Suprapubic skin (tissue), 4 donors: Measurements from ENCODE around the gene RUFY1. TPM values are rescaled to one million over a fixed set of nuclear protein-coding genes. Genes with fewer than 3 reads are reported as not detected.
"Not testable (repeated sequence)": the region's sequence is repeated elsewhere in the genome, so short reads cannot be mapped to it uniquely, and the experiment has no call there.

Source experiments
- DNase-seq, 2 donors: peaks; one replicate each; pipeline ENCODE4 v3.0.0-alpha.2; 2019; ENCODE audit warnings: low spot score in 2 of 2
- H3K27ac ChIP-seq: fragments of 200-600 bp; sonication (generic); one replicate; pipeline ENCODE4 v1.5.1; 2019
- H3K27me3 ChIP-seq: fragments of 200-600 bp; sonication (generic); one replicate; pipeline ENCODE4 v1.5.1; 2019
- H3K36me3 ChIP-seq: fragments of 200-600 bp; sonication (generic); one replicate; pipeline ENCODE4 v1.5.1; 2019
- H3K4me1 ChIP-seq: fragments of 200-600 bp; sonication (generic); one replicate; pipeline ENCODE4 v1.5.1; 2019
- H3K4me3 ChIP-seq: fragments of 200-600 bp; sonication (generic); one replicate; pipeline ENCODE4 v1.5.1; 2019; ENCODE audit warnings: mild to moderate bottlenecking
- H3K9me3 ChIP-seq: fragments of 200-600 bp; sonication (generic); one replicate; pipeline ENCODE4 v1.5.1; 2019
- EP300 ChIP-seq: sonication (generic); formaldehyde crosslinking; IDR thresholded peaks from one replicate; pipeline ENCODE4 v1.6.1; 2017; ENCODE audit warnings: antibody characterized with exemption
- POLR2A ChIP-seq, 2 donors: fragments of 450-650 bp; IDR thresholded peaks; one replicate each; pipeline ENCODE4 v1.6.1; 2017; ENCODE audit warnings: antibody characterized with exemption in 2 of 2, mild to moderate bottlenecking in 2 of 2, moderate library complexity in 2 of 2
- POLR2AphosphoS5 ChIP-seq, 3 donors: sonication (generic); formaldehyde crosslinking; IDR thresholded peaks; one replicate each; pipeline ENCODE4 v1.6.1; 2017; ENCODE audit warnings: antibody characterized with exemption in 3 of 3
- WGBS: methylation state at CpG from one replicate; pipeline ENCODE4 v1.1.5; 2018; 5-methylcytosine and 5-hydroxymethylcytosine counted together
- total RNA-seq, 4 donors: library from RNA; depleted of rRNA; stranded (reverse); fragments of >200 nt; gene quantifications; one replicate each; pipeline ENCODE4 v1.1.0, GENCODE V29; 2016
- TF ChIP-seq, protein P1 (sequence below), 2 donors: fragments of 200-600 bp in 1 of 2; fragments of 450-650 bp in 1 of 2; sonication (generic) in 1 of 2; IDR thresholded peaks; one replicate each; pipeline ENCODE4 v1.5.1; 2016 to 2019; ENCODE audit warnings: antibody characterized with exemption in 2 of 2, mild to moderate bottlenecking in 1 of 2, moderate library complexity in 1 of 2

Gene RUFY1
- total RNA-seq, 4 donors from 2014 or later = 37.8 to 61.3 (median 55.0) TPM

DNA sequence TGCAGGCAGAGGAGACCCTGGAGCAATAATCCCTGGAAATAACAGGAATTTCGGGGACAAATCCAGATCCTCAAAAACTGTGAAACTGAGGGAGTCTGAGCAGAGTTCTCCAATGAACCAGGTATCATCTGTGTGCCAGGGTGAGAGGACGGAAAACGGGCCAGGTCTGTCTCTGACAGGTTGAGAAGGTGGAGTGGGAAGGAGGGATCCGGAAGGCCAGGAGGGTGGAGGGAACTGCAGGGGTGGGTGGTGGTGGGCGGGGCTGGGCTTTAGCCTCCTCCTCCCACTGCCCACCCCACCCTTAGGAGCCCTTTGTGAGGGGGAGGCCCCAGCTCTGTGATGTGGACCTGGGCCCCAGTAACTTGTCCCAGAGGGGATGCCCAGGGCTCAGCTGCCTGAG, 28.2 kb upstream of the RUFY1 start:
- not testable (repeated sequence) for H3K9me3 ChIP-seq, H3K4me3 ChIP-seq, H3K27me3 ChIP-seq, H3K27ac ChIP-seq, H3K4me1 ChIP-seq, H3K36me3 ChIP-seq
- 81% methylated on average over 4 of the region's 5 CpGs for WGBS
- peak in 1 of 2 donors; percentile 34 for DNase-seq

DNA sequence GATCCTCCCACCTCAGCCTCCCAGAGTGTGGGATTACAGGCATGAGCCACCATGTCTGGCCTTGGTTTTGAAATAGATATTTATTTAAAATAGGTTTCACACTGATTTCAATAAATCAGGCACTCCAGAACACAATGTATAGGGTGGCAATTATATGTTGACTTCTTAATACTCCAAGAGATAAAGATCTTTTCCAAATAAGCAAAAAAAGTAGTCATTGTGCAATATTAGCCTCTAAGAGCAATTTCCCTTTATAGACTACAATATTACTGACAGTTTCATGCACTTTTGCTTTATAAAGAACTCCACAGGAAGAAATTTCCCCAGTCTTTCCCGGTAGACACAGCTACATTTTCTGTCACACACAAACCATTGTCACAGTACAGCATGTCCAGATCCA, 23.4 kb upstream of the RUFY1 start:
- no peak overlapping the region for H3K4me3 ChIP-seq
- no peak overlapping the region for H3K27ac ChIP-seq
- TF ChIP-seq EP300 = no peak
- TF ChIP-seq, protein P1, sequence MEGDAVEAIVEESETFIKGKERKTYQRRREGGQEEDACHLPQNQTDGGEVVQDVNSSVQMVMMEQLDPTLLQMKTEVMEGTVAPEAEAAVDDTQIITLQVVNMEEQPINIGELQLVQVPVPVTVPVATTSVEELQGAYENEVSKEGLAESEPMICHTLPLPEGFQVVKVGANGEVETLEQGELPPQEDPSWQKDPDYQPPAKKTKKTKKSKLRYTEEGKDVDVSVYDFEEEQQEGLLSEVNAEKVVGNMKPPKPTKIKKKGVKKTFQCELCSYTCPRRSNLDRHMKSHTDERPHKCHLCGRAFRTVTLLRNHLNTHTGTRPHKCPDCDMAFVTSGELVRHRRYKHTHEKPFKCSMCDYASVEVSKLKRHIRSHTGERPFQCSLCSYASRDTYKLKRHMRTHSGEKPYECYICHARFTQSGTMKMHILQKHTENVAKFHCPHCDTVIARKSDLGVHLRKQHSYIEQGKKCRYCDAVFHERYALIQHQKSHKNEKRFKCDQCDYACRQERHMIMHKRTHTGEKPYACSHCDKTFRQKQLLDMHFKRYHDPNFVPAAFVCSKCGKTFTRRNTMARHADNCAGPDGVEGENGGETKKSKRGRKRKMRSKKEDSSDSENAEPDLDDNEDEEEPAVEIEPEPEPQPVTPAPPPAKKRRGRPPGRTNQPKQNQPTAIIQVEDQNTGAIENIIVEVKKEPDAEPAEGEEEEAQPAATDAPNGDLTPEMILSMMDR (IDR thresholded peaks at IDR 0.05) = no peak
- no peak for TF ChIP-seq POLR2A (IDR thresholded peaks at IDR 0.05)
- no peak for TF ChIP-seq POLR2AphosphoS5 (IDR thresholded peaks at IDR 0.05)
- DNase-seq = no peak
- H3K27me3 ChIP-seq = no peaks in the 10 kb centered on the region
- peaks cover 10% of the 10 kb centered on the region for H3K4me1 ChIP-seq
- H3K9me3 ChIP-seq = no peaks in the 10 kb centered on the region
- WGBS = 39% methylated on average over 1 of the region's 1 CpG
- no peaks in the 10 kb centered on the region for H3K36me3 ChIP-seq

DNA sequence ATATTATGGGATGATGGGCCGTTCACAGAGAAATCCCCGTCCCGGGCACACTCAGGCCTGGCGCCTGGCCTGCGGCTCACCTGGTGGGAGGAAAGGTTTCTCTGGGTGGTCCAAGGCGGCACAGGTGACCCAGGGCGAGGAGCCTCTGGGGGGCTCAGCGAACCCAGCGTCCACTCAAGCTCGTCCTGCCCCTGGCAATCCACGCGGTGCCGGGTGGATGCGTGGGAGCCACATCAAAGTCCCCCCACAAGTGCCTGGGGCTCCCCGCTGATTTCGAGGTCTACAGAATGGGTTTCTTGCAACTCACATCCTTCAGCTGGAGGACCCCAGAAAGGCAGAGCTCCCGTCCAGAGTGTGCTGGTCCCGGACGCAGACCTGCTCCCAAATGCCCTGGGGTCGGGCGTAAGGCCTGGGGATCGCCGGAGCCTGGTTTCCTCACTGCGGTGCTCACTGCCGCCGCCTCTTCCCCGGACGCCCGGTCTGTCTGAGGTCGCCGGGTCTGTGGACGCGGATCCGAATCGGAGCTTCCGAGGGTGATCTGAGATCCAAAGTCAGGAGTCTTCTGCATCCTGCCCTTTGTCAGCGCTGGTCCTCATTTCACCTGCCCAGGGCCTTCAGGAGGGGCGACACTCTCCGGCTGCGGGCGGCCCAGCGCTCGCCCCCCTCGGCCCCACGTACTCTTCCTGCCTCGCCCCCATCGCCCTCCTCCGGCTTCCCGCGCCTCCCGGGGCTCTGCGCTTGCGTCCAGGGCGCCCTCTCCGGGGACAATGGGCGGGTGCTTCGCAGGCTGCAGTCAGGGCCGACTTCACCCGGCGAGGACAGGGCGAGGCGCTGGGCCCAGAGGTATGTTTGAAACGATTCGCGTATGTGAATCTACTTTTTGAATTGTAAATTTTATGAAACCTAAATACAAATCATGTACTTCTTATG, 20.0 kb upstream of the RUFY1 start:
- Histone ChIP-seq H3K4me3 (peak overlapping the region; percentile 46), H3K27ac (no peak overlapping the region), H3K9me3 (no peaks in the 10 kb centered on the region), H3K36me3 (no peaks in the 10 kb centered on the region), H3K27me3 (no peaks in the 10 kb centered on the region), H3K4me1 (peaks cover 10% of the 10 kb centered on the region)
- WGBS = 21% methylated on average over 40 of the region's 65 CpGs
- peak; percentile 80 to 86 for DNase-seq
- TF ChIP-seq EP300 (no peak), POLR2A (IDR thresholded peaks at IDR 0.05) (no peak)
- TF ChIP-seq, protein P1 (IDR thresholded peaks at IDR 0.05) = peak in 1 of 2 donors; percentile 18

DNA sequence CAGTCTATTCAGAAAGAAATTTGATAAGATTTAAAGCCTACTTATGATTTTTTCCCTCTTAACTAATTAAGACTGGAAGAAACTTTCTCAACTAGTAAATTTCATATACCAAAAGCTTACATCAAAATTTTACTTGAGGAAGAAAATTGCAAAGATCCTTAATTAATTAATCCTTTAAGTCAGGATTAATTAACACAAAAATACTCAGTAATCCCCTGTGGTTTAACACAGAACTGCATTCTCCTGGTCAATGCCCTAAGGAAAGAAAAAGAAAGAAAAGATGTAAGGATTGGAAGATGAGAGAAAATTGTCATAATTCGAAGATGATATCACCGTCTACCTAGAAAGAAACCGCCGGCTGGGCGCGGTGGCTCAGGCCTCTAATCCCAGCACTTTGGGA, 17.3 kb upstream of the RUFY1 start:
- no peak for DNase-seq
- Histone ChIP-seq H3K4me3 (no peak overlapping the region), H3K4me1 (peaks cover 10% of the 10 kb centered on the region), H3K27ac (no peak overlapping the region), H3K27me3 (no peaks in the 10 kb centered on the region), H3K9me3 (no peaks in the 10 kb centered on the region), H3K36me3 (no peaks in the 10 kb centered on the region)
- TF ChIP-seq, protein P1 (IDR thresholded peaks at IDR 0.05) = no peak
- no peak for TF ChIP-seq POLR2A (IDR thresholded peaks at IDR 0.05)
- TF ChIP-seq EP300 = no peak
- no peak for TF ChIP-seq POLR2AphosphoS5 (IDR thresholded peaks at IDR 0.05)
- WGBS = 90% methylated on average over 6 of the region's 6 CpGs

DNA sequence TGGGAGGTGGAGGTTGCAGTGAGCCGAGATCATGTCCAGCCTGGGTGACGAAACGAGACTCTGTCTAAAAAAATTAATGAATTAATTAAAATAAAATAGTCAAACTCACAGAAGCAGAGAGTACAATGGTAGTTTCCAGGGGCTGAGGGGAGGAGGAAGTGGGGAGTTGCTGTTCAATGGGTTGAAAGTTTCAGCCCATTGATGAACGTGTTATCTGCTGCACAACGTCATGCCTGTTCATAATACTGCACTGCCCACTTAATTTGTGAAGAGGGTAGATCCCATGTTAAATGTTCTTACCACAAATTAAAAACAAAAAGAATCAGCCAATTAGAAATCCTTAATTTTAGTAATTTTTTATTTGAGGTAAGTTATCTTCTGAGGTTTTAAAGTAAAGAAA, 16.4 kb upstream of the RUFY1 start:
- 92% methylated on average over 5 of the region's 5 CpGs for WGBS

More for the DNA sequence above, 16.4 kb upstream of the RUFY1 start:
- no peak overlapping the region for H3K4me3 ChIP-seq
- no peaks in the 10 kb centered on the region for H3K27me3 ChIP-seq
- H3K4me1 ChIP-seq = peaks cover 10% of the 10 kb centered on the region
- H3K36me3 ChIP-seq = no peaks in the 10 kb centered on the region
- TF ChIP-seq POLR2AphosphoS5 (IDR thresholded peaks at IDR 0.05) (no peak), EP300 (no peak), POLR2A (IDR thresholded peaks at IDR 0.05) (no peak)
- TF ChIP-seq, protein P1 (IDR thresholded peaks at IDR 0.05) = no peak
- H3K9me3 ChIP-seq = no peaks in the 10 kb centered on the region
- no peak for DNase-seq
- no peak overlapping the region for H3K27ac ChIP-seq
